Lower lobe of right lung (tissue), 2 donors: ENCODE measurements around the gene FANCC. TPM values are rescaled to one million over a fixed set of nuclear protein-coding genes. Genes with fewer than 3 reads are reported as not detected.

Experiments
- ATAC-seq, 2 donors: fragments of 200-7000 bp; cut with Tn5 transposase; one replicate each; pipeline ENCODE4 v1.9.1; 2020 to 2022; ENCODE audit warnings: mild to moderate bottlenecking in 2 of 2, moderate library complexity in 2 of 2
- DNase-seq: peaks from one replicate; pipeline ENCODE4 v3.0.0-alpha.2; 2020
- H3K27ac ChIP-seq: fragments of 200-600 bp; one replicate; pipeline ENCODE4 v1.8.0; 2022
- H3K27me3 ChIP-seq: fragments of 200-600 bp; one replicate; pipeline ENCODE4 v1.8.0; 2022; ENCODE audit warnings: low read depth
- H3K36me3 ChIP-seq: fragments of 200-600 bp; one replicate; pipeline ENCODE4 v1.8.0; 2022; ENCODE audit warnings: mild to moderate bottlenecking
- H3K4me1 ChIP-seq: fragments of 200-600 bp; one replicate; pipeline ENCODE4 v1.8.0; 2022
- H3K4me3 ChIP-seq: fragments of 200-600 bp; one replicate; pipeline ENCODE4 v1.8.0; 2022; ENCODE audit warnings: mild to moderate bottlenecking
- H3K9me3 ChIP-seq: fragments of 200-600 bp; one replicate; pipeline ENCODE4 v1.8.0; 2022
- intact Hi-C: fragments of 100-400 bp; cut with DNase I; formaldehyde crosslinking; loops from one replicate; pipeline ENCODE4 v1.11.0; 2022
- total RNA-seq: library from RNA; stranded (reverse); fragmentation: NEBNext Ultra II Directional; extraction: Animal tissue kit (Norgen Biotek cat#: 25700); gene quantifications from one replicate; pipeline ENCODE4 v1.2.1, GENCODE V29; 2021
- TF ChIP-seq, protein P1 (sequence below): fragments of 200-600 bp; IDR thresholded peaks from one replicate; pipeline ENCODE4 v1.8.0; 2022; ENCODE audit warnings: antibody characterized with exemption, mild to moderate bottlenecking
- donor health status: DM: no; HTN: yes; CAD: no; lungs with severe emphysema.

FANCC gene
- total RNA-seq, 1 donor from 2014 or later, result 11.3 TPM

GRCh38 chr9:95107976-95108375 lies 209.5 kb downstream of the FANCC start:
- DNase-seq (peak; percentile 22), ATAC-seq (no peak)
- H3K36me3 ChIP-seq, result peaks cover 58% of the 10 kb centered on the region

DNA sequence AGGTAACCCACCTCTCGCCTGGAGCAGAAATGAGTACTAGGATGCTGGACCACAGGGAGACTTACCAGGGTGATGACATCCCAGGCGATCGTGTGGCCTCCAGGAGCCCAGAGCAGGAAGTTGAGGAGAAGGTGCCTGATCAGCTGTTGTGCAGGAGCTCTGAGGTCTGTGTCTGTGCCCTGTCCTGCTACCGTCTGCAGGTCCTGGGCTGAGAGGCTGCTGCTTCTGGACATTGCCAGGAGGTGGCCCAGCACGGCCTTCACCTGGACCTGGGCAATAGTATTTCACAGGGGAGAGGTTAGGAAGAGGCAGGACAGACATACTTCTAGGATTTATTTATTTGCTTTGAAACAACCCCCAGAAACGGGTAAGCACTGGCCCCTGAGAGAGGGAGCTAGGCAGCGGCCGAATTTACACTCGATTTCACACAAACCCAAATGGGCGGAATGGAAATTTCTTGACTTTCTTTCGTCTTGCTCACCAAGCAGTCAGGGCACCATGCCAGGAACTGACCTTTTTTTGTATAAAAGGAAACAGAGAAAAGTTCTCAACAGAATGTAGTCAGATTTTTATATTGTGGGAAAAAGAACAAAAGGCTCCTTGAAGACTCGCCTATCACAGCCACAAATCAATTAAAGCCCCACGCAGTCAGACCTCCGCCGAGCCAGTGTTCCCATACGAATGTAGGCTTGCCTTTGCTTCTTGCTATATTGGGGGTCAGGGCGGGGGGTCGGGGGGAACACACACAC lies 210.3 kb downstream of the FANCC start:
- ATAC-seq, result no peak
- no peak overlapping the region for H3K4me3 ChIP-seq
- TF ChIP-seq, protein P1, sequence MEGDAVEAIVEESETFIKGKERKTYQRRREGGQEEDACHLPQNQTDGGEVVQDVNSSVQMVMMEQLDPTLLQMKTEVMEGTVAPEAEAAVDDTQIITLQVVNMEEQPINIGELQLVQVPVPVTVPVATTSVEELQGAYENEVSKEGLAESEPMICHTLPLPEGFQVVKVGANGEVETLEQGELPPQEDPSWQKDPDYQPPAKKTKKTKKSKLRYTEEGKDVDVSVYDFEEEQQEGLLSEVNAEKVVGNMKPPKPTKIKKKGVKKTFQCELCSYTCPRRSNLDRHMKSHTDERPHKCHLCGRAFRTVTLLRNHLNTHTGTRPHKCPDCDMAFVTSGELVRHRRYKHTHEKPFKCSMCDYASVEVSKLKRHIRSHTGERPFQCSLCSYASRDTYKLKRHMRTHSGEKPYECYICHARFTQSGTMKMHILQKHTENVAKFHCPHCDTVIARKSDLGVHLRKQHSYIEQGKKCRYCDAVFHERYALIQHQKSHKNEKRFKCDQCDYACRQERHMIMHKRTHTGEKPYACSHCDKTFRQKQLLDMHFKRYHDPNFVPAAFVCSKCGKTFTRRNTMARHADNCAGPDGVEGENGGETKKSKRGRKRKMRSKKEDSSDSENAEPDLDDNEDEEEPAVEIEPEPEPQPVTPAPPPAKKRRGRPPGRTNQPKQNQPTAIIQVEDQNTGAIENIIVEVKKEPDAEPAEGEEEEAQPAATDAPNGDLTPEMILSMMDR, result no peak
- intact Hi-C loops, result no loop called here
- H3K27me3 ChIP-seq, result no peaks in the 10 kb centered on the region
- no peaks in the 10 kb centered on the region for H3K4me1 ChIP-seq
- no peak overlapping the region for H3K27ac ChIP-seq
- peaks cover 50% of the 10 kb centered on the region for H3K36me3 ChIP-seq
- no peaks in the 10 kb centered on the region for H3K9me3 ChIP-seq
- peak; percentile 26 for DNase-seq

More at GRCh38 chr9:95107976-95108375, 209.5 kb downstream of the FANCC start:
- Histone ChIP-seq H3K4me1 (no peaks in the 10 kb centered on the region), H3K27ac (no peak overlapping the region), H3K4me3 (no peak overlapping the region), H3K9me3 (no peaks in the 10 kb centered on the region), H3K27me3 (no peaks in the 10 kb centered on the region)
- intact Hi-C loops, result no loop called here
- TF ChIP-seq, protein P1, result no peak

DNA sequence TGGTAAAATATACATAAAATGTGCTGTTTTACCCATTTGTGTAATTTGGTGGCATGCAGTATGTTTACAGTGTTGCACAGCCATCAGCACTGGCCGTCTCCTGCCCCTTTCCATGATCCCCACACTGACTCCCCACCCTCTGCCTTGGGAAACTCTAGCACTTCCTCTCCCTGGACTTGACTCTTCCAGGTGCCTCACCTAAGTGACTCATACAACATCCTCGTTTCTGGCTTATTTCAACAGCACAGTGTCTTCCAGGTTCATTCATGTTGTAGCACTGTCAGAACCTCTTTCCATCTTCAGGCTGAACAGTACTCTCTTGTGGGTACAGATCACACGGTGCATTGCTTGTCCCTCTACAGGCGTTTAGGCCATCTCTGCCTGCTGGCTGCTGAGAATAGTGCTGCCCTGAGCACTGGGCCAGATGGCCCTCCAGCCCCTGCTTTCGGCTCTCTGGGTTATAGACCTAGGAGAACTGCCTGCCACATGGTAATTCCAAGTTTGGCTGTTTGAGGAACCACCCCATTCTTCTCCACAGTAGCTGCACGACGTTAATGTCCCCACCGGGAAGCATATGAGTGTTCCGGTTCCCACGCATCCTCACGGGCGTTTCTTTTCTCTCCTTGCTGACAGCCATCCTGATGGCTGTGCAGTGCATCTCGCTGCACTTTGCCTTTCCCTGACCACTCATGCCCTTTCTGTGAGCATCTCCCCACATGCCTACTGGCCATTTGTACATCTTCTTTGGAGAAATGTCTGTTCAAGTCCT lies 211.8 kb downstream of the FANCC start:
- Histone ChIP-seq H3K4me3 (no peak overlapping the region), H3K4me1 (no peaks in the 10 kb centered on the region), H3K27me3 (no peaks in the 10 kb centered on the region), H3K27ac (no peak overlapping the region), H3K36me3 (peaks cover 50% of the 10 kb centered on the region), H3K9me3 (no peaks in the 10 kb centered on the region)
- TF ChIP-seq, protein P1, result no peak
- peak; percentile 5 to 8 for ATAC-seq
- intact Hi-C loops, result no loop called here
- DNase-seq, result peak; percentile 6

GRCh38 chr9:95104980-95105379 lies 212.5 kb downstream of the FANCC start:
- intact Hi-C loops, result no loop called here
- no peak overlapping the region for H3K4me3 ChIP-seq
- H3K27me3 ChIP-seq, result no peaks in the 10 kb centered on the region
- H3K27ac ChIP-seq, result no peak overlapping the region
- H3K4me1 ChIP-seq, result no peaks in the 10 kb centered on the region
- H3K36me3 ChIP-seq, result peaks cover 51% of the 10 kb centered on the region
- ATAC-seq (no peak), DNase-seq (peak; percentile 47)
- H3K9me3 ChIP-seq, result no peaks in the 10 kb centered on the region
- TF ChIP-seq, protein P1, result no peak

- TF ChIP-seq, protein P1, result no peak
- no peaks in the 10 kb centered on the region for H3K9me3 ChIP-seq
- no peaks in the 10 kb centered on the region for H3K4me1 ChIP-seq
- intact Hi-C loops, result no loop called here
- peaks cover 55% of the 10 kb centered on the region for H3K36me3 ChIP-seq
- no peak overlapping the region for H3K27ac ChIP-seq
- no peak for ATAC-seq
- no peak for DNase-seq
- H3K4me3 ChIP-seq, result no peak overlapping the region
- H3K27me3 ChIP-seq, result no peaks in the 10 kb centered on the region
Observed at GRCh38 chr9:95104581-95104960, 212.9 kb downstream of the FANCC start.
